M059J (cell line): Measurements from ENCODE around the gene SPATA31D1. TPM values are rescaled to one million over a fixed set of nuclear protein-coding genes. Genes with fewer than 3 reads are reported as not detected.
"Not testable (repeated sequence)": the region's sequence is repeated elsewhere in the genome, so short reads cannot be mapped to it uniquely, and the experiment has no call there.

Experiments used
- DNase-seq: peaks from one replicate; pipeline ENCODE4 v3.0.0-alpha.2; 2012; ENCODE audit warnings: low read depth
- total RNA-seq: library from RNA; depleted of rRNA; stranded (reverse); fragments of >200 nt; shearing (Covaris generic); gene quantifications from 2 replicates; pipeline ENCODE4 v1.2.3, GENCODE V29; 2014; rRNA removed

The SPATA31D1 gene
- not detected in 2 replicates for total RNA-seq

- DNase-seq = not testable (repeated sequence)
Measured at GRCh38 chr9:81988472-81988871, at the start of gene SPATA31D1. Gene SPATA31D1, plus strand, starts transcription at chr9:81988772. Its CDS starts 47 bp downstream, at chr9:81988819.

- not testable (repeated sequence) for DNase-seq
Measured at GRCh38 chr9:81943393-81943792, 45.2 kb upstream of the SPATA31D1 start, which contains the start of gene SPATA31D3. Gene SPATA31D3, plus strand, starts transcription at chr9:81943500. Its CDS starts 86 bp downstream, at chr9:81943586.

- DNase-seq = not testable (repeated sequence)
Measured at GRCh38 chr9:81948650-81949049, 39.9 kb upstream of the SPATA31D1 start.

- DNase-seq = no peak
Measured at GRCh38 chr9:81953096-81953495, 35.5 kb upstream of the SPATA31D1 start.

GRCh38 chr9:81955625-81956024 is 32.9 kb upstream of the SPATA31D1 start:
- DNase-seq = no peak

- no peak for DNase-seq
Measured at GRCh38 chr9:81964218-81965171, 24.1 kb upstream of the SPATA31D1 start.

- DNase-seq = no peak
Measured at GRCh38 chr9:81968026-81968425, 20.5 kb upstream of the SPATA31D1 start.

- peak; percentile 26 for DNase-seq
Measured at GRCh38 chr9:81969971-81970370, 18.6 kb upstream of the SPATA31D1 start.

- no peak for DNase-seq
Measured at GRCh38 chr9:81971727-81972126, 16.8 kb upstream of the SPATA31D1 start.

GRCh38 chr9:81974764-81975163 is 13.8 kb upstream of the SPATA31D1 start:
- no peak for DNase-seq

- DNase-seq = no peak
Measured at GRCh38 chr9:81976351-81976750, 12.2 kb upstream of the SPATA31D1 start.

GRCh38 chr9:81979196-81979595 is 9.4 kb upstream of the SPATA31D1 start:
- peak; percentile 4 for DNase-seq

- no peak for DNase-seq
Measured at GRCh38 chr9:81980568-81980967, 8.0 kb upstream of the SPATA31D1 start.

GRCh38 chr9:81981883-81982282 is 6.7 kb upstream of the SPATA31D1 start:
- no peak for DNase-seq

GRCh38 chr9:81984928-81985327 is 3.6 kb upstream of the SPATA31D1 start:
- no peak for DNase-seq

- no peak for DNase-seq
Measured at GRCh38 chr9:81986051-81986450, 2.5 kb upstream of the SPATA31D1 start.

GRCh38 chr9:81989700-81990099 is 1.1 kb downstream of the SPATA31D1 start:
- DNase-seq = no peak

GRCh38 chr9:81993656-81994055 is 5.1 kb downstream of the SPATA31D1 start:
- DNase-seq = no peak

- peak; percentile 5 for DNase-seq
Measured at GRCh38 chr9:81999806-82000205, 11.2 kb downstream of the SPATA31D1 start.

- DNase-seq = no peak
Measured at GRCh38 chr9:82010711-82011110, 22.1 kb downstream of the SPATA31D1 start.

- DNase-seq = no peak
Measured at GRCh38 chr9:82011133-82011532, 22.6 kb downstream of the SPATA31D1 start.

GRCh38 chr9:82012276-82012675 is 23.7 kb downstream of the SPATA31D1 start:
- no peak for DNase-seq

GRCh38 chr9:82020331-82020730 is 31.8 kb downstream of the SPATA31D1 start:
- no peak for DNase-seq
